Stimulated activated CD8-positive, alpha-beta memory T cell treated with anti-CD3 and anti-CD28 coated beads, Interleukin-12 subunit alpha, Interleukin-12 subunit beta, amount 100 ng/mL, for 4 hours (primary cell): ENCODE results near the gene POU4F1.

ENCODE experiments used
- DNase-seq: peaks from one replicate; pipeline ENCODE4 v3.0.0-alpha.2; 2020; ENCODE audit warnings: low read depth

POU4F1 gene

GRCh38 chr13:78592584-78592983 is 10.8 kb downstream of the POU4F1 start:
- DNase-seq, result no peak

- no peak for DNase-seq
These were observed 14.1 kb downstream of the POU4F1 start for GRCh38 chr13:78589206-78589605.

- no peak for DNase-seq
These were observed 16.0 kb downstream of the POU4F1 start for GRCh38 chr13:78587395-78587794.

GRCh38 chr13:78586706-78587105 is 16.6 kb downstream of the POU4F1 start:
- no peak for DNase-seq

- DNase-seq, result no peak
These were observed 27.1 kb downstream of the POU4F1 start for GRCh38 chr13:78576261-78576660.

- no peak for DNase-seq
These were observed 30.9 kb downstream of the POU4F1 start for GRCh38 chr13:78572459-78572858.

- no peak for DNase-seq
These were observed 34.3 kb downstream of the POU4F1 start for GRCh38 chr13:78569029-78569428.

- DNase-seq, result no peak
These were observed 36.7 kb downstream of the POU4F1 start for GRCh38 chr13:78566631-78567030.

GRCh38 chr13:78562237-78562889 is 41.0 kb downstream of the POU4F1 start:
- no peak for DNase-seq
